CD4-positive, alpha-beta T cell treated with Interleukin-12 subunit alpha and Interleukin-12 subunit beta, for 1 hour (primary cell): ENCODE results near the gene CNPPD1.

Experiments used
- DNase-seq: peaks from one replicate; pipeline ENCODE4 v3.0.0-alpha.2; 2020

CNPPD1 gene

DNA sequence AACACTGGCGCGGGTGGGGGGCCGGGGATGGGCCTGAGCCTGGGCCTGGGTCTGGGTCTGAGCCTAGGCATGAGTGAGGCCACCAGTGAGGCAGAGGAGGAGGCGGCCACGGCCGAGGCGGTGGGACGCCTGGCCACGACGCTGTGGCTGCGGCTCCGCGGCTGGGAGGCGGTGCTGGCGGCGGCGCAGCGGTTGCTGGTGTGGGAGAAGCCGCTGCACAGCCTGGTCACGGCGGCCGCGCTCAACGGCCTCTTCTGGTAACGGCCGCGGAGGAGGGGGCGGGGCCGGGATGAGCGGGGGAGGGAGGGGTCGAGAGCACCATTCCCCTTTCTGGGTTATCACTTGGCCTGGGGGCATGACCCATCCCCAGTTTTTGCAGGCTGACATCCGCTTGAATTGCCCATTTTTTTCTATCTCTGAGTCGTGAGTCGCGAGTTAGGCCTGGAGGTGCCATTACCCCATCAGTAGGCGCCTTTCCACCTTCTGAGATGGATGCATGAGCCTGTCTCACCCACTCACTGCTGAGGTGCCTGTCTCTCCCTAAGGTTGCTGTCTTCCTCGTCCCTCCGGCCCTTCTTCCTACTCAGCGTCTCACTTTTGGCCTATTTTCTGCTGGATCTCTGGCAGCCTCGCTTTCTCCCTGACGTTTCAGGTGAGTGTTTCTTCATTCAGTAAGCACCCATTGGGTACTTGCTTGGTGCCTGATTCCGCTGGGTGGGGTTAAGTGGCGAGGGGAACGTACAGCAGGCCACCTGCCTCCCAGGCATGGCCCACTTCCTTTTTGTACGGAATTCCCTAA lies 1.9 kb upstream of the CNPPD1 start:
- DNase-seq, result peak; percentile 47

DNA sequence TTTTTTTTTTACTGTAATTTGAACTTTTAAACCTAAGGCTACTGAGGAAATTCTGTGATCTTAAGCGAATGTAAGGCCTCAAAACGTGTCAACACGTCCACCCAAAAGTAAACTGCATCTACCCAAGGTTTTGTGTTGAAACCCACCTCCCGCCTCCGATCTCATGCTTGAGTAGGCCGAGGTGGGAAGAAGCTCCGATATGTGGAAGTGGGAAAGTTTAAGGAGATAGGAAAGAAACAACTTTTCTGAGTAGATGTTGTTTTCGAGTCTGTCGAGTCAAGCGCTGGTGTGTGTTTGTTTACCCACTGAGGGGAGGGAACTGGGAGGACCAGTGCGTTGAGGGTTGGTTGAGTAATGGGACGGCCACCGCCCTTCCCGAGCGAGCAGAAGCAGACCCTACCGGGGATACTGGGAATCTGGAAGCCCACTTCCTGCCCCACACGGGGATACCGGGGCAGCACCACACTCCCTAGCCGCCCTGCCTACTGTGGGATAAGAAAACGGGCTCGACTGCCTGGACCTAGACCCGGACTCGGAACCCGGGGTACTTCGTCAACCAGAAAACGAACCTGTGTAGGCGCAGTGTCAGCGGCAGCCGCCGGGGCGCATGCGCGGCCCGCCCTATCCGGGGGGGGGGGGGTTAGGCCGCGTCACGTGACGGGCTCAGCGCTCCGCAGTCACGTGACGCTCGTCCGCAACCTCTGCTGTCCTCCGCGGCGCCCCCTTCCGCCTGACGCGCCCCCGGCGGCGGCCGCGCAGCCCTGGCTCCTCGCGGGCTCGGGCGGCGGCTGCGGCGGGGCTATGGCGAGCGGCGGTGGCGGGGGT lies 1.0 kb upstream of the CNPPD1 start, which contains the start of gene RETREG2:
RETREG2 (plus strand) TSS at position 724 of the 825 bp plus-strand sequence; CDS start at position 802, 78 bp downstream.
- DNase-seq, result peak; percentile 90

DNA sequence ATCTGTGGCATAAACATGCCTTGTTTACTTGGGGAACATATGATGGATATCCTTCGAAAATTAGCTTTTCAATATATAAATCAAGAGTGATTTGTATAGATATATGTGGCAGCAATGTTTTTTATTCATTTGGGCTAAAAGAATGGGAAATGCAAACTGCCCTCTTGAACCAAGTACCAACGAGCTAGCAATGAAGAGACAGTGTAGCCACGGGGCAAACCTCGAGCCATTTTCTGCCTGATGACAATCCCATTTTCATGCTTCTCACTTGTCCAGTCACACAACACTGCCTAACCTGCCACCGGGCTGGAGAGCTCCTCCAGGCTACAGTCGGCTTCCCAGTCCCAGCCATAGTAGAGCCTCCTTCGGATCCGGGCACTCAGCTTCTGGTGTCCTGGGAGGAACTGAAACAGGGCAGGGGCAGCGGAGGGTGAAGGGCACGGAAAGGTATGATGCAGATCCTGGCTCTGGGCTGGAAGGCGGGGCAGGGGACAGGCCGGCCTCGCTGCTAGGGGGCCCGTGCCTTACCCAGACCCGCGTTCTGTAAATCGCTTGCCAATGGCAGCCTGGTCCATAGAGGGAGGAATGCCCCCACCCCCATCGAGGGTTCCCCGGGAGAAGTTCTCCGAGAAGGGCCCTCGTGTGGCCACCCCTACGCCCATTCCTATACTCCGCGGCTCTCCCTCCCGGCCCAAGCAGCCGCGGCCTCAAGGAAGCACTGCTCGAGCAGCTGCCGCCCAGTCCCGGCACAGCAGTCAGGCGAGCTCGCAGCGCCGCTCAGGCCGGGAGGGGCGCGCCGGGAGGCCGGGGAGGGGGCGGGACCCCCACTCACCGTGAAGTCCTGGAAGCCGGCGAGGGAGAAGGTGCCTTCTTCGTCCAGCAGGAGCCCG lies 552 bp downstream of the CNPPD1 start:
- DNase-seq, result no peak

DNA sequence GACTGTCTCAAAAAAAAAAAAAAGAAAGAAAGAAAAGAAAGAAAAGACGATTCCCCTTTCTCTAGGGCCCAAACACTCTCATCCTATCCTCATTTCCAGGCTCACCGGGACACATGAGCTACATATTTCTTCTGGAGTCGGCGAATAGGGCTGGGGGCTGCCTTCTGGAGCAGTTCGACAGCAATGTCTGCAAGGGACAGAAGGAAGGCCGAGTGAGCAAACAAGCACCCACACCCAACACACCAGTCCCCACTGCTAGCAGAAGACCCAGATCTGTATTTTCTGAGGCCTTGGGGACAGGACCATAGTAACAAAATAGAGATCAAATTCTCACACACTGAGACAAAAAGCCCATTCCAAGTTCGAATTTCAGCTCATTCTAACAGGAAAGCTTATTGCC lies 1.2 kb downstream of the CNPPD1 start:
- DNase-seq, result no peak

DNA sequence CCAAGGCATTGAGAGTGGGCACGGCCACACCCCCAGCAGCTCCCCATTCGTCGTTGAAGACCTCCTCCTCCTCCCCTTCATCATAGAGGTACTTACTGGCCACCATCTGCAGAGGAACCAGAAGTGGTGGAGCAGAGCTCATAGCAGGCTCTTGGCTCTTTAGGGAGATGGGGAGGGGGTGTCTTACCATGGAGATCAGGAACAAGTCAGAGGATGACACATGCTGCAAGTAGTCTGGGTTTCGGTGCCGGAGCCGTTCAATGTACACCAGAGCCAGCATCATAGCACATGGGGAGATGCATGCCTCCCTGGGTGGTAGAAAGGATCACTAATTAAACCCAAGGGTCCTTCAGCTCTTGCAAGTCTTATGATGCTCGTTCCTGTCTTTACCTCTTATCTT lies 1.9 kb downstream of the CNPPD1 start:
- DNase-seq, result no peak

DNA sequence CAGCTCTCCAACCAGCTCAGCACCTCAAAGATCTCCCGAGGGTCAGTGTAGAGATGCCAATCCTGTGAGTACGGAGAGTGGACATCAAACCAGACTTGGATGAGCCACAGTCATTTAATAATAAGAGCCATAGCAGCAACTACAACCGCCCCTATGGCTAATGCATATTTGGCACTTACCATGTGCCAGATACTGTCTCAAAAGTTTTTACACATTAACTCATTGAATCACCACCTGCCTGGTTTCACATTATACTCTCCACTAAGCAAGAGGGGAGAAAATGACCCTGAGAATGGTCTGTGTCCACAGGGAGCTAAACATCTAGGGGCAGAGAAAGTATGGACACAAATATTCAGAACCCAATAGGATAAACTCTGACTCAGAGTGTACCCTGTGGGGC lies 2.6 kb downstream of the CNPPD1 start:
- no peak for DNase-seq

DNA sequence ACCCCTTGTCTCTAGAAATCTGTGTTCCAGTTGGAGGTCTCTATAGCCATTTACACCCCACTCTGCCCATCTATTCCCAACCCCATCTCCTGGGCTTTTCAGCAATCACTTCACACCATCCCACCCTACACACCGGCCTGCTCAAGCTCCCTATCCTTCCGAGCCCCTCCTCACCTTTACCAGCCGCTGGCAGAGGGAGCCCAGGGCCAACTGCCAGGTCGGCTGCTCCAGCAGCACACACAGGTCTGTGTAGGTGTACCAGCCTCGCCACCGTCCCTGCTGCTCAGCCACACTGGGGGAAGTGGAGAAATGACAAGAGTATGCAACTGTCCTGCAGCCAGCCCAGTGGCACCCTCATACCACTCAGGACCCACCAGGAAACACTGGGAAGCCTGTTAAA lies 3.5 kb downstream of the CNPPD1 start:
- DNase-seq, result no peak

DNA sequence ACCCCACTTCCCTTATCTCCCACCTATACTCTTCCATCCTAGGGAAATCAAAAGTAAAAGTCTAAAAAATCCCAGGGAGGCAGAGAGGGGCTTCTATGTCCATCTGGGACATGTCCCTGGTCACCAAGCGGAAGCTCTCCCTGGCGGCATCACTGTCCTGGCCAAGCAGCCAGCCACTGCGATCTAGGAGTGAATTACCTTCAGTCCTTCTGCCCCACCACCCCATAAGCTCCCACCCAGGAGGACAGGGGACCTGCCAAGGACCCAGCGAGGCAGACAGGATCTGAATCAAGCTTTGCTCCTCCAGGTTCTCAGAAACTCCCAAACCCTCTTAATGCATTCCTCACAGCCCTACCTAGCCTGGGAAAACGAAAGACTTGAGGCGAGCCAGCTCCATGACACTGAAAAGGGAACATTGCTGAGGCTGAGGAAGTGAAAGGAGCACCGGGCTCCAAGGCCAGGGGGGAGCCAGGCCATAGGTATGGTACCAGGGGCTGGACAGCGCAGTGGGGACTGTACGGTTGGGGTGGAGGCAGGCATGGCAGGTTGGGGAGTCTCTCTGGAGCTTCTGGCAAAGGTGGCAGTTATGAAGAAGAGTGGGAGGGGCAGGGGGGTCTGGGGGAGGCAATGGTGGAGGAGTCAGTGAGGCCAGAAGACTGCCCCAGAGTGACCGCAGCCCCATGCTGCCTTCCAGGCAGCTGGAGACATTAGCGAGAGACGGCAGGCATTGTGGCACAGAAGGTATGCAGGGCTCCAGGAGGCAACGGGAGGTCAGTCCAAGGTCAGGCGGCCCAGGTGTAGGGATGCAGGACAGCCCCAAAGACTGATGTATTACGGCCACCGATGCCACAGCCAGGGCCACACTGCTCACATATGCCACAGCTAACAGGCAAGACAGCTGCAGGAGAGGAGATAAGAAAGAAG lies 4.2 kb downstream of the CNPPD1 start:
- DNase-seq, result no peak

DNA sequence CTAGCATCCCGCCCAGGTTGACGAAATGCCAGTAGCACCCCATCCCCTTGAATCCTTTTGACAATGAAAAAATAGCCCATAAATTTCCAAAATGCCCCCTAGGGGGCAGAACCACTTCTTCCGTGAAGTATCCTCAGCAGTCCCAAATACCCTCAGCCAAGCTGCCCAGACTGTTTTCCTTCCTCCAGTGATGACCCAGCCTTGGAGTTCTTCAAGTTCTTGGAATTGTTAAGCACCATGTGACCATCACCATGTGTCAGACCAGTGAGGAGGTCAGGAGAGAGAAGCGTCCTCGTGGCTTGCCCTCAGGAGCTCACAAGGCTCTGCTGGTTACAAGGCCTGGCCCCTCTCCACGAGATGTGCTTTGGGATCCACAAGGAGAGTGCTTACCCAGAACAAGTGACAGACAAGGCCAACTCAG lies 5.5 kb downstream of the CNPPD1 start:
- DNase-seq, result peak; percentile 60

DNA sequence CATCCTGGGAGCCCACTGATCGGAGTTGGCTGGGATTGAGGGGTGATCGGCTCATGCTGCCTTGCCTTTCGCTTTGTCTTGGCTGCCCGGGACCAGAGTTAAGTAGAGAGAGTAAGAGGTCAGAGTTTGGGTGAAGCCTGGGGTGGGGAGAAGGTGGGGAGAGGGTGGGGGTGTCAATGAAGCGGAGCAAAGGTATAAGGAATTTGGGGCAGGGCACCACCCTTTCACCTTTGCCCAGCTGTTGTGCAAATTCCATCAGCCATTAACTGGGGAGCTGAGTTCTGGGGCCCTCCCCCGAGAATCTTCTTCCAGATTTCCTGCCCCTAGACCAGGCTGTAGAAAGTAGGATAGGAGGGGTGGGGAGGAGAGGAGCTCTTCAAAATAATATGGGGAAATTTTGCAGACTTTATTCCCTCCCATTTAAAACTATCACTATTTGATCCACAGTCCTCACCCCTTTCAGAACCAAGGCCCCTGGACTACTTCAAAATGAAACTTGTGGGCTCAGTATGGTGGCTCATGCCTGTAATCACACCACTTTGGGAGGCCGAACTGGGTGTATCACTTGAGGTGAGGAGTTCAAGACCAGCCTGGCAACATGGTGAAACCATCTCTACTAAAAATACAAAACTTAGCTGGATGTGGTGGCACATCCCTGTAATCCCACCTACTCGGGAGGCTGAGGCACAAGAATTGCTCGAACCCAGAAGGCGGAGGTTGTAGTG lies 6.6 kb downstream of the CNPPD1 start, which contains the start of gene SLC23A3:
SLC23A3 (minus strand) TSS at position 100 of the 725 bp plus-strand sequence; CDS start at position 55, 45 bp downstream.
- no peak for DNase-seq

DNA sequence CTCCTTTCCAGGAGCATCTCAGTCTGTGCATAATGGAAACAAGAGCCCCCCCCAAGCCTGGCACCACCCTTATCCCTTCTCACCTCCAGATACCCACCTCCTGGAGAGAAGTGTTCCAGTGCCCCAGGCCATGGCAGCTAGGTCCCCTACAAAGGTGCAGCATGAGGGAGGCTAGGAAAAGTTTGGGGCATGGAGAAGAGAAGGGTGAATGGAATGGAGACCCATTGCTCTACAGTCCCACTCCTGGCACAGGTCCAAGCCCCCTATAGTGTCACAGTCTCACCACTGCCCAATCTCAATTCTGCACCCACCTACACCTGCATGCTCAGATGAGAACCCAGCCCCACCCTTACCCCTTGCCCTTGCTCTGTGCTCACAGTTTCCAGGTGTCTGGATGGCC lies 7.8 kb downstream of the CNPPD1 start:
- DNase-seq, result no peak

DNA sequence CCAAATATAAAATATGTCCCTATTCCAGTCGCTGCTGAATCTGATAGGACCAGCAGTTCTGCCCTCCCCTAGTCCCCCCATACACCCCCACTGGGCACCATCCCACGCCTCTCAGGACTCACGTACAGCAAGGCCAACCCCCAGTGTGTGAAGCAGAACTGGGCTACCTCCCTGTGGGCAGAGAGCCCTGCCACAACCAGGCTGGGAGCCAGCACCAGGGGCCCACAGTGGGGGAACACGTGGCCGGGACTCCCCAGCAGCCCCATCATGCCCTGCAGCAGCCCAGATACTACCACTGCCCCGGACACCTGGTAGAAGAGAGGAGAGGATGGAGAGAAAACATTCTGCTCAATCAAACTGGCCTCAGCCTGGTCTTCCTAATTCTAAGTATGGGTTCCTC lies 8.2 kb downstream of the CNPPD1 start:
- DNase-seq, result no peak

DNA sequence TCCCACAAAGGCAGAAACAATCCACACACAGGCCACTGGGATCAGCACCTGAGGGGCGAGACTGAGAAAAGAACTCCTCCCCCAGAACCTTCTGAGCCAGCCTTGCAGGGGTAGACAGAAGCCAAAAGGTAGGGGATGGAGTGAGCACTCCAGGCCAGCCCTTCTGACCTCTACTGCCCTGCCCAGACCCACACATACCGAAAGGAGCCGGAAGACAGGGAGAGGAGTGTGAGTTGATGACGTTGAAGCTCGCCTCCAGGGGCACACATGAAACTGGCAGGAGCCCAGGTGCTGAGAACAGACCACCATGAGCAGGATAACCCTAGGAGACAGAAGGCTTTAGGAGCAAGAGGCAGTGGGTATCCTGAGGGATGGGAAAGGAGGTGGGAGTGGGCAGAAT lies 8.7 kb downstream of the CNPPD1 start:
- no peak for DNase-seq

DNA sequence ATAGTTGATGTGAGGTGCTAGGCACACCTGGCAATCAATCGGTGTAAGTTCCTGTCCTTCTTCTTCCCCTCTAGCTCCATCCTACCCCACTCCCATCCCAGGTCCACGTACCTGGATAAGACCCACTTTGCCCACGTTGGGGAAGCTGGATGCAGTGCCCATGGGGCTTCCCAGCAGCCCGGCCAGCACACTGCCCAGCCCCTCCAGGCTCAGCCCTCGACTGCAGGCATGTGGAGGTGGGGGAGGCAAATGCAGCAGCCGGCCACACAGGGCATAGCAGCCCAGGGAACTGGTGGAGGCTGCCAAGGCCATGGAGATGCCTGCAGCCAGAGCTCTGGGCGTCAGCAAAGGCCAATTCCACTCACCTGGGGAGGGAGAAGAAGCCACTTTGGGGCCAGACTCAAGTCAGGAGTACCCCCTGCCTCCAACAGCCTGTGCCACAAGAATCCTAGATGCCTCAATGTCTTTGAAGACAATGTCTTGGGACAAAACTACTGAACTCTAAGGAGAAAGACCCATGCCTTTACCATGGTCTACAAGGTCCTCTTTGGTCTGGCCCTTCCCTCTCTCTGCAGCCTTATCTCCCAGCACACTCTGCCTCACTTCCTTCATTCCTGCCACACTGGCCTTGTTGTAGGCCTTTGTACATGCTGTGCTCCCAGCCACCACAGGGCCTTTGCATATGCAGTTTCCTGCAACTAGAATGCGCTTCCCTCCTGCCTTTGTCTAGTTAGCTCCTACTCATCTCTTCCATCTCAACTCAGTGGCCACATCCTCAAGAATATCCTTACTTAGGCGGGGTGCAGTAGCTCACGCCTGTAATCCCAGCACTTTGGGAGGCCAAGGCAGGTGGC lies 11.4 kb downstream of the CNPPD1 start:
- DNase-seq, result no peak

DNA sequence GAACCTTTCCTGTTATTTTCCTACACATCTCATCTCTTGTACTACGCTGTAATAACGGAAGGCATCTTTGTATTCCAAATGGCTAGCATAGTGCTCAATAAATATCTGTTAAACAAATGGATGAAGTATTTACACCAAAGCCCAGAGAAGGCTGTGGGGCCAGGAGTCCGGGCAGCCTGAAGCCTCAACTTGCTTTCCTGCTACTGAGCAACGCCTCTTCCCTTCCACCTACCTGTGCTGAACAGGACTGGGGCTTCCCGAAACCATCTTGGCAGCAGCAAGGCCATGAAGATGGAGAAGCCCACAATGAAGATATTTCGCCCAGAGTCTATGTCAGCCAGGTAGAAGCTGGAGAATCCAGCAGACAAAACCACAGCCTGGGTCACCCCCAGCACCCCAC lies 13.6 kb downstream of the CNPPD1 start:
- no peak for DNase-seq

DNA sequence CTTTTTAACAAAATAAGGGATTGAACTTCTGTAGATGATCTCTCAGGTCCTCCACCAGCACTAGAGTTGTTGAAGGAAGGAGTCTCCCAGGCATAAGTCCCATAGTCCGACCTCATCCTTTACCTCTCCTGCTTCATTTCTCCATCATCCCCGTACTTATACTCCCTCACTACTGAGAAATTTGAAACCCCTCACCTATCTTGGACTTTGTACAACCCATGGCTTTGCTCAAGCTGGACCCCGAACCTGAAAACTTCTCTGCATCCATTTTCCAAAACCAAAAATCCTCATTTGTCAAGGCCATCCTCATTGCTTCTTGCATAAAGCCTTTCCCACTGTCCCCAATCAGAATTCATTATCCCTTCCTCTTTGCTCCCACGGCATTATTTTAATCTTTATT lies 15.6 kb downstream of the CNPPD1 start:
- DNase-seq, result no peak

DNA sequence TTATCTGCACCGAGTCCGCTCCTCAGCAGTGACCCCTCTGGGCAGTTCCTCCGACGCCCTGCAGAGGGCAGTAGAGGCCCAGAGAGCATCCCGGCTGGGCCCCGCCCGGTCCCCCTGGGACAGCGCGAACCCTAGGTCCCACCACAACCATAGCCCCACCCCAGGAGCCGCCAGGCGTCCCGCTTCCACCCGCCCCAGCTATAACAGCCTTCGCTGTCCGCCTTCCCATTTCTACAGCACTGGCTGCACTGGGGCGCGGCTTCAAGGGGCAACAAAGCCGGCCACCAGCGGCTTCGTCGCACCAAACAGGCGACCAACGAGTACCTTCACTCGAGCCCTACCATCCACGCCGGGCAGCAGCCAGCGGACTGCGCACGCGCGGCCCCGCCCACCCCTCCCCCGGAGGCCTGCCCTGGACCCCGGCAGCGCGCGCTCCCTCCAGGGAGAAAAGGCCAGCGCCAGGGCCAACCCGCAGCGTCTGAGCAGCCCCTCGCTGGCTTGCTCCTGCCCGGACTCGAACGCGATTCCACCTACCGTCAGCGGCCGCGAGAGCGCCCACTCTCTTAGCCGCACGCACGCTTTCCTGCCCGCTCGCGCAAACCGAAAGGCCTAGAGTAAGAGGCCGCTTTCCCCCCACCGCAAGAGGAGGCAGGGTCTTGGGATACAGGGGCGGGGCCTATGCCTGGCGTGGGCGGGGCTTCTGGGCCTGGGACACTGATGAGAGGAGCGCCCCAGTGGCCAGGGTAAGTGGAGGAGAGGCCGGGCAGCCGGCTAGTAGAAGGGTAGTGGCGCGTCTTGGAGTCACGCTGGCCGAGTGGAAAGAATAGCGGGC lies 16.3 kb downstream of the CNPPD1 start, which contains the start of gene NHEJ1:
NHEJ1 (minus strand) TSS at position 630 of the 832 bp plus-strand sequence. CDS start 2,453 bp downstream, outside the sequence.
- peak; percentile 94 for DNase-seq

DNA sequence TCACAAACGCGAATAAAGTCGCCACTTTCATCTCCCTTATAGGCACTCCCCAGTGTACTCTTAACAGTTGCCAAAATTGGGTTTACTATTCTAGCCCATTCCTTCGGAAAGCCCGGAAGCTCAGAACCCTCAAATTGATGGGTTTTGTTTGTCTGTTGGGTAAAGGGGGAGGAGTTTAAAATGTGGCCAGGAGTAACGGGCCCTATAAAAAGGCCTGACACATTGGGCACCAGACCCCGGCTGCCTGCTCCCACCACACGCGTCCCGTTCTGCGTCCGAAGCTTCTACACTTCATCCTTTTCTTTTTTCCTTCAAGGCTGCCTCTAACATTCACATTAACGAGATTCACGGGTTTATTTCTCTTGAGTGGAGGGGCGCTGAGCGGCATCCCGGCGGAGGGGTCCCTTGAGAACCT lies 16.9 kb downstream of the CNPPD1 start:
- DNase-seq, result no peak

DNA sequence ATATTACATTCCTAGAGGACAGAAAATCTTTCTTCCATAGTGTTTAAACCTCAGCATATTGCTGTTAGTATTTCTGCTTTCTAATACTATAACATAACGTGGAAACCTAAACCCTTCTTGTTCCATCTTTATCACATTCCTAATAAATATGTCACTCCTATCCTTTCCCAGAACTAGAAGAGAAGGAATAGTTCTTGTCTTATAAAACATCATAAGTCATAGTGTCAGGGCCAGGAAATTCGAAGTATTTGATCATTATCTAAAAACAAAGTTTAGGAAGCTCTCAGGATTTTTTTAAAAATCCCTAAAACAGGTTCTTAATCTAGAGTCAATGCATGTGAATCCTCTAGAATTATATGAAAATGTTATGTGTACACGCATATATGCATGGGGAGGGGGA lies 18.1 kb downstream of the CNPPD1 start:
- DNase-seq, result no peak
